ENCODE measurements around the gene MYL5.
"Not testable (repeated sequence)": the region's sequence is repeated elsewhere in the genome, so short reads cannot be mapped to it uniquely, and the experiment has no call there.

MYL5 gene

DNA sequence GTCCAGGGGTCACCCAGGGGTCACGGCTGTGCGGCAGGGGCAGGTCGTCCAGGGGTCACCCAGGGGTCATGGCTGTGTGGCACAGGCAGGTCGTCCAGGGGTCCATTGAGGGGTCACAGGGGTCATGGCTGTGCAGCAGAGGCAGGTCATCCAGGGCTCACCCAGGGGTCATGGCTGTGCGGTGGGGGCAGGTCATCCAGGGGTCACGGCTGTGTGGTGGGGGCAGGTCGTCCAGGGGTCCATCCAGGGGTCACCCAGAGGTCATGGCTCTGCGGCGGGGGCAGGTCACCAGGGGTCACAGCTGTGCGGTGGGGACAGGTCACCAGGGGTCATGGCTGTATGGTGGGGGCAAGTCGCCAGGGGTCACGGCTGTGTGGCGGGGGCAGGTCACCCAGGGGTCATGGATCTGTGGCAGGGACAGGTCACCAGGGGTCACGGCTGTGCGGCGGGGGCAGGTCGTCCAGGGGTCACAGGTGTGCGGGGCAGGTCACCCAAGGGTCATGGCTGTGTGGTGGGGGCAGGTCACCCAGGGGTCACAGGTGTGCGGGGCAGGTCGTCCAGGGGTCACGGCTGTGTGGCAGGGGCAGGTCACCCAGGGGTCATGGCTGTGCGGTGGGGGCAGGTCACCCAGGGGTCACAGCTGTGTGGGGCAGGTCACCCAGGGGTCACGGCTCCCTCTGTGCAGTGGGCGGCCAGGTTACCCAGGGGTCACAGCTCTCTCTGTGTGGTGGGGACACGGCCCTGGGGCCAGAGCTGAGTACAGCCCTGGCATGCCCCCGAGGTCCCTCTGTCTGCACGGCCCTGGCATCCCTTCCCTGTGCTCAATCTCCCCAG, 16.3 kb upstream of the MYL5 start:
- no peak for DNase-seq

DNA sequence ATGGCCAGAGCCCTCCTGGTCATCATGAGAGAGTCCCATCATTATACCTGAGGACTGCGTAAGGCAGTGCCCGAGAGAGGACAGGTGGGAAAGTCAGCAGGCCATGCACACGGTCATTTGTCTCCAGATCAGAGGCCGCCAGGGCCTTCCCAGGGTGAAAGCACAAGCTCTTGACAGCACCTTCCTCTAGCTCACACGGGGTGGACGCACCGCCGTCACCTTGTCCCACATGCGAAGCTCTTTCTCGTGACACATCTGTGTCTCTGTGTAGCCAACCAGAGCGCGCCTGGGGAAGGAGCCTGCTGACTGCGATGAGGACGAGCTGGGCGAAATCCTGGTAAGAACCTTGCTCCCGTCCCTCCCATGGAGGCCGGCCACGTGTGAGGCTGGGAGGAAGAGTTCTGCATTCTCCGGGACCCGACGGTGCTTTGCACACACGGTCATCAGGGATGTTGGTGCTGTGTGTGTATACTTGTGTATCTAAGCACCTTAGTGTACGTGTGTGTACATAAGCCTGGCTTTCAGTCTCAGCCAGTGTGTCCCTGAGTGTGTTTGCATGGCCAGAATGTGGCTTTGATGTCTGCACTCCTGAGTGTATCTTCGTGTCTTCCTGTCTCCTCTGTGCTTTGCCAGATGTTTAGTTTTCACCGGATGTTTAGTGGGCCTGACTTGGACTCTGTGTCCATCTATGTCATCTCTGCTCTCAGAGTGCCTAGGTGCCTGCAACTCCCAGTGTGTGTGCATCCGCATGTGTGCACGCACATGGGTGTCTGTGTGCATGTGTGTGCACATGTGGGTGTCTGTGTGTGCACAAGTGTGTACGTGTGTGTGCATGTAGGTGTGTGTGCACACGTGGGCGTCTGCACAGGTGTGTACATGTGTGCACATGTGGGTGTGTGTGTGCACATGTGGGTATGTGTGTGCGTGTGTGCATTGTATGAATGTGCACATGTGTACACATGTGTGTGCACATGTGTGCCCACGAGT, 15.4 kb upstream of the MYL5 start:
- DNase-seq, result no peak

DNA sequence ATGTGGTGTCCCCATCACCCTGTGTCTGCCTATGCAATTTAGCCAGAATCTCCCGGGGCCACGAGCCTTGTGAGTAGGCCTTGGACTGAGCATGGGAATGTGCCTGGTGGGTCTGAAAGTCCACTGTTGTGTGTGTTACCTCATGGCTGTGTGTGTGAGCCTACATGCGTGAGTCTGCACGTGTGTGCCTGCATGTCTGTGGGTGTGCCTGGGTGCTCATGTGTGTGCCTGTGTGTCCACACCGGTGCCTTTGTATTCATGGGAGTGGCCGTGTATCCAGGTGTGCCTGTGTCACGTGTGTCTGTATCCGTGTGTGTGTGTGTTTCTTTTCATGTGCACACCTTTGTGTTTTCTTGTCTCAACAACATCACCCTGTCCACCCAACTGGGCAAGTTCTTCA, 14.5 kb upstream of the MYL5 start:
- no peak for DNase-seq

DNA sequence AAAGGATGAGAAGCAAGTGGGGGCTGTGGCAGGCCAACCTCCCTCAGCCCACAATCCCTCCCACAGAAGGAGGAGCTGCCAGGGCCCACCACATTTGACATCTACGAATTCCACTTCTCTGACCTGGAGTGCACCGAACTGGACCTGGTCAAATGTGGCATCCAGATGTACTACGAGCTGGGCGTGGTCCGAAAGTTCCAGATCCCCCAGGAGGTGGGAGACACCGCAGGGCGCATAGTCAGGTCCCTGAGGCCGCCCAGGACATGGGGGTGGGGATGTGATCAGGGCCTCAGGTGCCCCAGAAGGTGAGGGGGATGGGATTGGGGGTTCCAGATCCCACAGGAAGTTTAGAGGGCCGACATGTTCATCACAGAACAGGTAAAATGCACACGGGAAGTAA, 13.9 kb upstream of the MYL5 start:
- no peak for DNase-seq

GRCh38 chr4:661231-661630, 13.1 kb upstream of the MYL5 start:
- no peak for DNase-seq

DNA sequence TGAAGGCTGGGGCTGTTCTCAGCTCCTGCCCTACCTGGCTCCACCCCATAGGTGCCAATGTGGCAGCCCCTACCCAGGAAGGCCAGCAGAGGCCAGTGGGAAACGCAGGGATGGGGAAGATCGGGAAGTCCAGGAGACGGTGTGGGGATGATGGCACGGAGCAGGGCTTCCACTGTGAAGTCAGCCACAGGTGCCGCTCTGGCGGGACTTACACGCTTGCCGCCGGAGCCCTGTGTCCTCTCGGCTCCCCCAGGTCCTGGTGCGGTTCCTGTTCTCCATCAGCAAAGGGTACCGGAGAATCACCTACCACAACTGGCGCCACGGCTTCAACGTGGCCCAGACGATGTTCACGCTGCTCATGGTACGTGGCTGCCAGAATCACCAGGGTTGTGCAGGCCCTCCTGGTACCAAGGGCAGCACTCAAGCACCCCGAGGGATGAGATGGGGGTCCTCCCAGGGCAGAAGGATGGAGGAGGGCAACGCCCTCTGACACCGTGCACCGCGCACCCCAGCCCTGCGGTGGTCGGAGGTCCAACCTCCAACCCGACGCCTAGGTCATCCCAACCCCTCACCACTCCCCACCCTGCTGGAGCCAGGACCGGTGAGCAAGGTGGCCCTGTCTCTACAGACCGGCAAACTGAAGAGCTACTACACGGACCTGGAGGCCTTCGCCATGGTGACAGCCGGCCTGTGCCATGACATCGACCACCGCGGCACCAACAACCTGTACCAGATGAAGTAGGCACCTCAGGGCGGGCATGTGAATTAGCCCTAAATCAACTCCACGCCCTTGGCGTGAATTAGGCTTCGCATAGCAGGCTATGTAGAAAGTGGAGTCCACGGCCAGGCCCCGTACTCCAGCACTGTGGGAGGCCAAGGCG, 12.2 kb upstream of the MYL5 start:
- no peak for DNase-seq

DNA sequence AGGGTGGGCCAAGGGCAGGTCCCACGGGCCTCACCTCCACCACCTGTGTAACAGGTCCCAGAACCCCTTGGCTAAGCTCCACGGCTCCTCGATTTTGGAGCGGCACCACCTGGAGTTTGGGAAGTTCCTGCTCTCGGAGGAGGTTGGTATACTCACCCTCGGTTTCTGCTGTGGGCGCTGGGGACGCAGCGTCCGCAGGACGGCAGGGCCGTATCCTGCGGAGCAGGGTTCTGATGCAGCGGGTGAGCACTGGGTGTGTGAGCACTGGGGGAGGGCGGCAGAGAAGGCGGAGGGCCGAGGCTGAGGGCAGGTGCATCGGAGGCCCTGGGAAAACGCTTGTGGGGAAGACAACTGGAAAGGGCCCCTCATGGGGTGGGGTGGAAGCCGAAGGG, 11.3 kb upstream of the MYL5 start:
- no peak for DNase-seq

DNA sequence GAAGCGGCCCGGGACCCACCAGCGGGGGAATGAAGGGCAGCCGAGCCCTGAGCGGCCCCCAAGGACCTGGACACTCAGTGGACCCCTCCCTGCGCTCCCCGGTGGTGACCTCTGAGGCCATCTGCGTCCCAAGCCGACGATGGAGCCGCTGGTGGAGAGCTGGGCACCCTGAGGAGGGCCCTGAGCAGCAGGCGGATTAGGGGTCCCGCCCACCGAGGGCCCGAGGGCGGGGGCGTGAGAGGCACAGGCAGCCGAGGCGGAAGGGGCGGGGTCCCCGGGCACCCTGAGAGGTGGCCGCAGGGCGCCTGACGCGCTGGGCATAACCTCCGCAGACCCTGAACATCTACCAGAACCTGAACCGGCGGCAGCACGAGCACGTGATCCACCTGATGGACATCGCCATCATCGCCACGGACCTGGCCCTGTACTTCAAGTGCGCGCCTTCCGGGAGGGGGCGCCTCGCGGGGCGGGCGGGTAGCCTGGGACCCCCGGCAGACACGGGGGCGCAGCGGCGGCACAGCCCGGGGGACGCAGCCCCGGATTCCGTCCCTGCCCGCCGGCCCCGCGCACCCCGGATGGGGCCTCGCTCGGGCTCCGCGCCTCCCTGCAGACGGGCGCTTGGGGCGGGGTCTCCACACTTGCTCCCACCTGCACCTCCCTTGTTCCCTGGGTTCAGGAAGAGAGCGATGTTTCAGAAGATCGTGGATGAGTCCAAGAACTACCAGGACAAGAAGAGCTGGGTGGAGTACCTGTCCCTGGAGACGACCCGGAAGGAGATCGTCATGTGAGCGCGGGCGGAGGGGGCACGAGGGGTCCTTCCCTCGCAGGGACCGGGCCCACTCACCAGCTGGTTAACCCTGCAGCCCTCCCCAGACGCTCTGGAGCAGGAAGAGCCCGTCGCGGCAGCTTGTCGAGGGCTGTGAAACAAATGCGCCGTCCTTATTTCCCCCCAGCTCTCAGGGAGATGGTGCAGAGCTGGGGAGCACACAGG, 10.6 kb upstream of the MYL5 start:
- DNase-seq, result peak; percentile 38

- DNase-seq, result no peak
Observed at GRCh38 chr4:664713-665231, 9.6 kb upstream of the MYL5 start.

GRCh38 chr4:665381-665750, 9.0 kb upstream of the MYL5 start:
- no peak for DNase-seq

DNA sequence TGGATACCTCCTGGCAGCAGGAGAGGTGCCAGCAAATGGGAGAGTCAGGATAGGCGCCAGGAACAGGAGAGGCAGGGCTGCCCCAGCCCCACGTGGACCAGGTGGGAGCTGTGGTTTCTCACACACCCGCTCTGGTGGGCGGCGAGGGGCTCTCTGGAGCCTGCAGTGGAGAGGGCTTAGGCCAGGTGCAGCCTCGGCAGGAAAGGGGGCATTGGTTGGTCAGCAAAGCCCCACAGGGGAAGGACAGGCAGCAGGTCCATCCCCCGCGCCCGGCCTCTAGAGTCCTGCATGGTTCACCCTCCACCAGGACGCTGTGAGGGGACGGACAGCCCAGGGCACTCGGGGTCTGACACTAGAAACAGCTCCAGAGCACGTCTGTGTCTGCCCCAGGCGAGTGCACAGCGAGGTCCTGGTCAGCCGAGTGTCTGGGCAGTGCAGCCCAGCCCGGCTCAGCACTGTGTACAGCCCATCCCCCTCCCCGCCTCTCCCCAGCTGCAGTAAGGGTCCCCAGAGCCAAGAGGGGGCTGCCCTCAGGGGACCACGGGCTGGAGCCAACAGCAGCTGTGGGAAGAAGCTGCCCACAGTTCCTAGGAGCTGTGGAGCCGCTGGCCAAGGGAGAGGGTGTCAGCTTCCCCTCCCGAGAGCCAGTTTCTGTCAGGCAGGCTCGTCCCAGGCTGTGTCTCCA, 8.4 kb upstream of the MYL5 start:
- DNase-seq, result no peak

- no peak for DNase-seq
Observed at GRCh38 chr4:666436-666810, 7.9 kb upstream of the MYL5 start.

- DNase-seq, result no peak
Observed at GRCh38 chr4:666822-667544, 7.4 kb upstream of the MYL5 start.

- no peak for DNase-seq
Observed at GRCh38 chr4:667545-667925, 6.8 kb upstream of the MYL5 start.

DNA sequence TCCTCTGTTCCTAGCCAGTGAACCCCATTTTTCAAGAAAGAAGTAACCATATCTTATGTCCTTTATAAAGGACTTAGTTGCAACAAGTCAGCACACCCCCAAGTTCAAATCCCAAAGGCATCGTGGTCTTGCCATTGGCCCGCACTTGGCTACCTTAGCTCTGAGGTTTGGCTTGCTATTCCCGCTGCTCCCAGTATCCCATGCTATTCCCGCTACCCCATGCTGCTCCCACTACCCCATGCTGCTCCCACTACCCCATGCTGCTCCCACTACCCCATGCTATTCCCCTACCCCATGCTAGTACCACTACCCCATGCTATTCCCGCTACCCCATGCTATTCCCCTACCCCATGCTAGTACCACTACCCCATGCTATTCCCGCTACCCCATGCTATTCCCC, 6.1 kb upstream of the MYL5 start:
- not testable (repeated sequence) for DNase-seq

- DNase-seq, result not testable (repeated sequence)
Observed at GRCh38 chr4:669806-670559, 4.4 kb upstream of the MYL5 start.

GRCh38 chr4:671769-672168, 2.6 kb upstream of the MYL5 start:
- no peak for DNase-seq

DNA sequence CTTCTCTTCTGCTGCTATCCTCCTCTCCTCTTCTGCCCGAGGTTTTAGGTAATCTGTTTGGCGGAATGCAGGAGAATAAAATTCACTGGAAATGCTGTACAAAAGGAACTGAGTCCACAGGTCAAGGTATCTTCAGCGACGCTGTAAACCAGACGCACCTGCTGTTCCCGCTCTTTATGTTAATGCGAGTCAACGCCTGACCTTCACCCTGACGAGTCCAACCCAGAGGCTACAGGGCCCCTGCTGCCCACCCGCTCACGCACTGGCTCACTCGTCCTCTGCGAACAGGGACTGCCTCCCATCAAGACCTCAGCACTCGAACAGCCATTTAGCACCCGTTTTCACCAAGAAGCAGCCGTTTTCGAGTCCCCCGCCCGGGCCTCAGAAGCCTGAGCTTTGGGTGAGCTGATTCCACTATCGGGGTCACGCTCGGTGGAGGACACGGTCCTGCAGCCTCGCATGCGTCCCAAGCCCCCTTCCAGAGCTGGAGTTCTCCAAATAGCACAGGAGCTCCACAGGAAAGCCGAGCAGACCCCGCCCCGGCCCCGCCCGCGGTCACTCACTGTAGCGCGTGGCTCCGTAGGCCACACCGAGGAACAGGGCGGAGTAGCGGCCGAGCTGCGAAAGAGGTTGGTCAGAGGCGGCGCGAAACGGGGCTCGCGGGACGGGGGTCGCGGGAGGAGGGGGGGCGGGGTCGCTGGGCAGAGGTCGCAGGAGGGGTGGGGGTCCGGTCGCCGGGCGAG, 822 bp upstream of the MYL5 start:
- no peak for DNase-seq

Measured in NCI-H1694 treated with DMSO at 0.1 percent for 48 hours (cell line).